Measurements from ENCODE around the gene NDUFB1.

The NDUFB1 gene

GRCh38 chr14:92088494-92088893 is 33.0 kb downstream of the NDUFB1 start:
- no peak for DNase-seq

DNA sequence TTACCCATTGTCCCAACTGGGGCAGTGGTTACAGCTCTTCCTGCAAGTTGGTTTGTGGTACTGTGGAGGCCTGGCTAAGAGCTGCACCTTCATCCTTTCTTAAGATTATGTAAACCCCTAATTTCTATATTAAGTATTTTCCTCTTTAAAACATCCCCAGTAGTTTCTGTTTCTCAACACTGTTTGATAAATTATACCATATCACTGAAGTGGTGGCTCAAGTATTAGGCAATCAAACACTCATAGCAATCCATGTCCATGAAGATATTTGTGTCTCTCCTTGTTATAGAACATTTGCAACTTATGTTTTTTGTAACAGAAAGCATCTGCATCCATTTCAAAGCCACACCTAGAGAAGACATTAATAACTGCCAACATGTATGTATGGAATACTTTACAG is 47.0 kb downstream of the NDUFB1 start:
- no peak for DNase-seq
